Neutrophil (primary cell): ENCODE measurements around the gene KAT6B.

Experiments
- H3K27ac ChIP-seq: fragments of 200-600 bp; sonication (generic); 2 replicates; pipeline ENCODE4 v1.5.1; 2016; ENCODE audit warnings: mild to moderate bottlenecking, moderate library complexity
- H3K27me3 ChIP-seq: fragments of 200-600 bp; sonication (generic); 2 replicates; pipeline ENCODE4 v1.6.0; 2016; ENCODE audit warnings: mild to moderate bottlenecking
- H3K36me3 ChIP-seq: fragments of 200-600 bp; sonication (generic); 2 replicates; pipeline ENCODE4 v1.5.1; 2017
- H3K4me1 ChIP-seq, 2 experiments: fragments of 200-600 bp in 1 of 2; sonication (generic) in 1 of 2; 1 replicate in 1 of 2; 2 replicates in 1 of 2; pipeline versions ENCODE4 v1.5.1 to v1.6.1; 2013 to 2016; ENCODE audit warnings: low read depth in 1 of 2, low read length in 1 of 2, mild to moderate bottlenecking in 1 of 2, moderate library complexity in 1 of 2; ENCODE audit not compliant: control insufficient read depth in 1 of 2, insufficient read depth in 1 of 2
- H3K4me3 ChIP-seq, 2 experiments: fragments of 200-600 bp in 1 of 2; sonication (generic) in 1 of 2; 1 replicate in 1 of 2; 2 replicates in 1 of 2; pipeline ENCODE4 v1.5.1; 2013 to 2016; ENCODE audit warnings: low read depth in 1 of 2, low read length in 1 of 2, mild to moderate bottlenecking in 1 of 2, moderate library complexity in 1 of 2
- H3K9me3 ChIP-seq: fragments of 200-600 bp; sonication (generic); 2 replicates; pipeline ENCODE4 v1.5.1; 2016
- CTCF ChIP-seq: fragments of 200-600 bp; sonication (generic); IDR thresholded peaks from 2 replicates; pipeline ENCODE4 v1.5.1; 2016; ENCODE audit warnings: antibody characterized with exemption

Gene KAT6B

DNA sequence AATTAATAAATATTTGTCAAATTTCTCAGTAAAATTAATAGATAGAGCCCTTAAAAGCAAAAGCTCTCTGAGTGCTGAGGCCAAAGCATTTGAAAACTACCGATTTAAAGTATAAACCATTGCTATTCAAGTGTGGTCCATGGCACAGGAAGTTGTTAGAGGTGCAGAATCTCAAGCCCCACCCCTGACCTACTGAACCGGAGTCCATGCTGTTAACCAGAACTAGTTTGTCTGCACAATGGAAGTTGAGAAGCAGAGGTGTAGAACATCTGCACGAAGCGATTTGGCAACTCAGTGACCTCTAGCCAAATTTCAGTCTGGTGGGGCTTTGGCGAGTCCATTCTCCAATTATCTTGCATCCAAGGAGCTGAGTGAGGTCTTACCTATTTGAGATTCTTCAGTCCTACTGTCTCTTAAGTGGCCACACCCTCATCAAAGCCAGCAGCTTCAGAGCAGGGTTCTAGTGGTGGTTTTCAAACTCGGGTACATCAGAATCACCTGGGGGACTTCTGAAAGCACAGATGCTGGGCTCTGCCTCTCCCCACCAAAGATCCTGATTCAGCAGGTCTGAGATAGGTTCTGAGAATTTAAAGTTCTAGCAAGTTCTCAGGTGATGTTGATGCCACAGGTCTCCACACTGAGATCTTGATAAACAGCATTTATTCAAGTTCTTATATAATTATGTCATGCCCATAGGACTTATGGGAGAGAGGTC is 188.3 kb downstream of the KAT6B start:
- Histone ChIP-seq H3K4me1 (peaks cover 0 to 5% of the 10 kb centered on the region in 2 experiments), H3K9me3 (no peaks in the 10 kb centered on the region), H3K36me3 (peaks cover 8% of the 10 kb centered on the region), H3K27me3 (no peaks in the 10 kb centered on the region), H3K27ac (no peak overlapping the region), H3K4me3 (no peak overlapping the region)
- TF ChIP-seq CTCF: no peak

GRCh38 chr10:75015442-75015841 is 189.0 kb downstream of the KAT6B start:
- Histone ChIP-seq H3K27ac (no peak overlapping the region), H3K4me3 (no peak overlapping the region), H3K4me1 (peaks cover 0 to 5% of the 10 kb centered on the region in 2 experiments), H3K9me3 (no peaks in the 10 kb centered on the region), H3K36me3 (peaks cover 12% of the 10 kb centered on the region), H3K27me3 (no peaks in the 10 kb centered on the region)
- TF ChIP-seq CTCF: no peak

DNA sequence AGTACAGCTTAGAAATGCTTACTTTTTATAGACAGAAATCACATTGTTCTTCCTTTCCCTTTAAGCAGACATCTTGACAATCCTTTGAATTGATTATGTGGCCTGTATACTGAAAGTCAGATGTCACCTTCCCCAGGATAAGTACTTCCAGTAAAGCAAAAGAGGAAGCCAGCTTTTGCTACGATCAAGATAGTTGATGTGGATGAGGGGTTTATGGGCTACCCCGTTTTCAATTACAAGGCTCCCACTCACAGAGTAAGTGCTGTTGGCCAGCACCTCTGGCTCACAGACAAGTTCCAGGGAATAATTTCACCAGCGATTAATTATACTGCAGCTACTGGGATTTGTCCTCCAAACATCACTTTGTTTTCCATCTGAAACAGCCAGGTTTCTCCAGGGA is 189.9 kb downstream of the KAT6B start:
- Histone ChIP-seq H3K9me3 (no peaks in the 10 kb centered on the region), H3K27me3 (no peaks in the 10 kb centered on the region), H3K4me1 (peaks cover 0 to 5% of the 10 kb centered on the region in 2 experiments), H3K4me3 (no peak overlapping the region), H3K27ac (no peak overlapping the region), H3K36me3 (peaks cover 21% of the 10 kb centered on the region)
- TF ChIP-seq CTCF: no peak

DNA sequence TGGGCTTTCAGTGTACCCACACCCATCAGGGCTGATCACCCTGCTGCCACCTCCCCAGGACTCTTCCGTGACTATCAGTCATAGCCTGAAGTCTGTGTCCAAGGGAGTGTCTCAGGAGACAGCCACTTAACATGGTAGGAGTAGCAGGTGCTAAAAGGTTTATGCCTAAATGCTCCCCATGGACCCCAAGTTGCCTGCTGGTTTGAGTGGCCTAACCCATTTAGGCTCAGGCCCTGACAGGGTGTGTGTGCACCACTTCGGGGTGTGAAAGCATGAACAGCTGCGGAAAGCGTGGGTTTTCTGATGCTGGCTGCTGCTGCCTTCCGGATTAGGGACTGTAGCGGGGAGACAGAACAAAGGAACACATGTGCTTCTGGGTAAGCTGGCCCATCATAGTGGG is 191.9 kb downstream of the KAT6B start:
- no peak for TF ChIP-seq CTCF
- H3K36me3 ChIP-seq: peaks cover 18% of the 10 kb centered on the region
- no peak overlapping the region for H3K4me3 ChIP-seq
- H3K27me3 ChIP-seq: no peaks in the 10 kb centered on the region
- no peaks in the 10 kb centered on the region for H3K9me3 ChIP-seq
- no peak overlapping the region for H3K27ac ChIP-seq
- peaks cover 0 to 5% of the 10 kb centered on the region in 2 experiments for H3K4me1 ChIP-seq

- H3K27ac ChIP-seq: no peak overlapping the region
- no peak overlapping the region for H3K4me3 ChIP-seq
- TF ChIP-seq CTCF: no peak
- peaks cover 18% of the 10 kb centered on the region for H3K36me3 ChIP-seq
- no peaks in the 10 kb centered on the region for H3K27me3 ChIP-seq
- H3K4me1 ChIP-seq: peaks cover 0 to 5% of the 10 kb centered on the region in 2 experiments
- H3K9me3 ChIP-seq: no peaks in the 10 kb centered on the region
Observed at GRCh38 chr10:75018686-75019307, 192.4 kb downstream of the KAT6B start.
